ENCODE measurements around the gene REV3L. TPM values are rescaled to one million over a fixed set of nuclear protein-coding genes. Genes with fewer than 3 reads are reported as not detected.

REV3L gene
- total RNA-seq, 1 donor from 2014 or later, result 40.5 TPM

DNA sequence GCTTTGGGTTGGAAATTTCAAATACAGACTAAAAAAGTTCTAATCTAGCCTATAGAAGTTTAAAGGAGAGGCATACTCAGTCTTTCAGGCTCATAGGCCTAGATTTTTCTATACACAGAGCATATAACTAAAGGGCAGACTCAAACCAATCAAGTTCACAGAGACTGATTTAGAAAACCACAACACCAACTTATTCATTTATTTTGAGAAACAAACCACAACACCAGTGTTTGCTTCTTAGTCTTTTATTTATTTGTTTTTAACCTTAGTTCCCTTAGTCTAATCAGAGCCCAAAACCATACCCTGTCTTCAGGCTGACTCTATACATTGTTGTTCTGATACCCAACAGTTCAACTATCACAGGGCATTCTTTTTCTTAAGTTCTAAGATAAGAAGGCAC is 103.7 kb downstream of the REV3L start:
- Mint-ChIP-seq H3K4me3 (ENCODE audit: low read depth) (no peak overlapping the region), H3K36me3 (ENCODE audit: insufficient read depth) (peaks cover 37% of the 10 kb centered on the region), H3K27me3 (no peaks in the 10 kb centered on the region), H3K9me3 (ENCODE audit: low read depth) (peaks cover 8% of the 10 kb centered on the region), H3K27ac (no peak overlapping the region), H3K4me1 (ENCODE audit: low read depth) (no peaks in the 10 kb centered on the region)
- no peak for DNase-seq (ENCODE audit: low spot score, unreplicated experiment)
- TF ChIP-seq, protein P1, sequence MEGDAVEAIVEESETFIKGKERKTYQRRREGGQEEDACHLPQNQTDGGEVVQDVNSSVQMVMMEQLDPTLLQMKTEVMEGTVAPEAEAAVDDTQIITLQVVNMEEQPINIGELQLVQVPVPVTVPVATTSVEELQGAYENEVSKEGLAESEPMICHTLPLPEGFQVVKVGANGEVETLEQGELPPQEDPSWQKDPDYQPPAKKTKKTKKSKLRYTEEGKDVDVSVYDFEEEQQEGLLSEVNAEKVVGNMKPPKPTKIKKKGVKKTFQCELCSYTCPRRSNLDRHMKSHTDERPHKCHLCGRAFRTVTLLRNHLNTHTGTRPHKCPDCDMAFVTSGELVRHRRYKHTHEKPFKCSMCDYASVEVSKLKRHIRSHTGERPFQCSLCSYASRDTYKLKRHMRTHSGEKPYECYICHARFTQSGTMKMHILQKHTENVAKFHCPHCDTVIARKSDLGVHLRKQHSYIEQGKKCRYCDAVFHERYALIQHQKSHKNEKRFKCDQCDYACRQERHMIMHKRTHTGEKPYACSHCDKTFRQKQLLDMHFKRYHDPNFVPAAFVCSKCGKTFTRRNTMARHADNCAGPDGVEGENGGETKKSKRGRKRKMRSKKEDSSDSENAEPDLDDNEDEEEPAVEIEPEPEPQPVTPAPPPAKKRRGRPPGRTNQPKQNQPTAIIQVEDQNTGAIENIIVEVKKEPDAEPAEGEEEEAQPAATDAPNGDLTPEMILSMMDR (IDR thresholded peaks at IDR 0.05; ENCODE audit: unreplicated experiment), result no peak

DNA sequence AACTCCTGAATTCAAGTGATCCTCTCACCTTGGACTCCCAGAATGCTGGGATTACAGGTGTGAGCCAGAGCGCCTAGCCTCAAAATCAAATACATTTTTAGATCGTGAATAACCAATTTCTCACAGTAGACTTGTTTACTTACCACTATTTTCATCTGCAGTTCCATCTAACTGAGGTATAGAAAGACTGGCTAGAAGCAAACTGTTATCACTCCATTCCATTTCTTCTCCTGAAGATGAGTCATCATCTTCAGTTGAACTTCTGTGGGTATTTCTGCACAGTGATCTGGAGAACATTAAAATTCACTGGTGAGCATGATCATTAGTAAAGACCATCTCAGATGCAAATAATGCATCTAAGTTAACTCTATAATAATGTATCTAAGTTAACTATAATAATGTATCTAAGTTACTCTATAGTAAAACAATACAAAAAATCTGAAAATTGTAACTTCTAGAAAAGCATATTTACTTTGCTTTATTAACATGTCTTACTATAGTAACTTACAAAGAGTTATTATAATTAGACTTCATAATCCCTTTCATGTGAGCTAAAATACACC is 105.4 kb downstream of the REV3L start:
- Mint-ChIP-seq H3K36me3 (ENCODE audit: insufficient read depth) (peaks cover 40% of the 10 kb centered on the region), H3K9me3 (ENCODE audit: low read depth) (no peaks in the 10 kb centered on the region), H3K4me1 (ENCODE audit: low read depth) (no peaks in the 10 kb centered on the region), H3K27me3 (no peaks in the 10 kb centered on the region), H3K27ac (no peak overlapping the region), H3K4me3 (ENCODE audit: low read depth) (no peak overlapping the region)
- TF ChIP-seq, protein P1 (IDR thresholded peaks at IDR 0.05; ENCODE audit: unreplicated experiment), result no peak
- DNase-seq (ENCODE audit: low spot score, unreplicated experiment), result no peak

DNA sequence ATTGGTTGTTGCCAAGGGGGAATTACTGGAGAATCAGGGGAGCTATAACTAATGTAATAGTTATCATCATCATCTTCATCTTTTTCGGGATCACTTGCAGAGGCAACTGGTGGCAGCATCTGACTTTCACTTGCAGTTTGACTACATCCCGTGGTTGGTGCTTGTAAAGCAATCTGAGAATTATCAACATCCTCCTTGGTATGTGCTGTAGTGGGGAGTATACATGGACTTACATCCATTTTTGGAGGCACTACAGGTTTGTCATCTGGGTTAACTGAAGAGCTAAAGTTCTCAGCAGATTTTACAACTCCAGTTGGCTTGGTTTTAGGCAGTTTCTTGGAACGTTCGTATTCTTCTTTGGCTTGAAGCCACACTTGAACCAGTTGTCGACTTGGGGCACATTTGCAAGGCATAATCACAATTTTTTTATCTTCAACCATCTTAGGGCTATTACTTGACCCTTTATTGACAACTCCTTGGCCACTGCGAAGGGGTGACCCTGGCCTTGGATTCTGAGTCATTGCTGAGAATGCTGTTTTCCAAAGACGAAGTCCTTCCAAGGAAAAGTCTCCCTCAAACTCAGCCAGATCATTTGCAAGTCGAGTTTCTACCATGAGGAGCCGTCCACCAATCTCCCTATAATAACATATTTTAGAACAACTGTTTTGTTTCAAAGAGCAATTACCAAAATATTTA is 115.5 kb downstream of the REV3L start:
- Mint-ChIP-seq H3K36me3 (ENCODE audit: insufficient read depth) (peaks cover 21% of the 10 kb centered on the region), H3K4me1 (ENCODE audit: low read depth) (peaks cover 4% of the 10 kb centered on the region), H3K4me3 (ENCODE audit: low read depth) (no peak overlapping the region), H3K27me3 (no peaks in the 10 kb centered on the region), H3K27ac (no peak overlapping the region), H3K9me3 (ENCODE audit: low read depth) (no peaks in the 10 kb centered on the region)
- no peak for DNase-seq (ENCODE audit: low spot score, unreplicated experiment)
- TF ChIP-seq, protein P1 (IDR thresholded peaks at IDR 0.05; ENCODE audit: unreplicated experiment), result no peak

DNA sequence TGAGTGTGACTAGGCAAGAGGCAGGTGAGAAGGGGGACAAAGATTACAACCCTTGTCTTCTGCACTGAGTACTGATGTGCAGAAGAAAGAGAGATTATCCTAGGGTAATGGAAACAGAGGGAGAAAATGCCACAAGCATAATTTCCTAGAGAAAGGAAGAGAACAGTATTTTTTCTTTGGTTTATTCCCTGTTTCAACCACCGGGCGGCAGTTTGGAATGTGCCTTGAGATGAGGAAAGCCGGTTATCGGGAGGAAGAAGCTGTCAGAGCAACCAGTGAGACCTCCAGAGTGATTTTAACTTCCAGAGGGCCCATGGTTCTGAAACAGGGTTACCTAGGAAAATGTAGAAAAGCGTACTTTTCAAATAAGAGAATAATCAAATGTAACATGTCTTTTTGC is 121.4 kb downstream of the REV3L start:
- peak overlapping the region; percentile 40 for H3K27ac Mint-ChIP-seq
- H3K36me3 Mint-ChIP-seq (ENCODE audit: insufficient read depth), result peaks cover 8% of the 10 kb centered on the region
- no peaks in the 10 kb centered on the region for H3K9me3 Mint-ChIP-seq (ENCODE audit: low read depth)
- peak overlapping the region; percentile 24 for H3K4me3 Mint-ChIP-seq (ENCODE audit: low read depth)
- H3K4me1 Mint-ChIP-seq (ENCODE audit: low read depth), result peaks cover 30% of the 10 kb centered on the region
- H3K27me3 Mint-ChIP-seq, result no peaks in the 10 kb centered on the region
- no peak for DNase-seq (ENCODE audit: low spot score, unreplicated experiment)
- TF ChIP-seq, protein P1 (IDR thresholded peaks at IDR 0.05; ENCODE audit: unreplicated experiment), result peak; percentile 60

DNA sequence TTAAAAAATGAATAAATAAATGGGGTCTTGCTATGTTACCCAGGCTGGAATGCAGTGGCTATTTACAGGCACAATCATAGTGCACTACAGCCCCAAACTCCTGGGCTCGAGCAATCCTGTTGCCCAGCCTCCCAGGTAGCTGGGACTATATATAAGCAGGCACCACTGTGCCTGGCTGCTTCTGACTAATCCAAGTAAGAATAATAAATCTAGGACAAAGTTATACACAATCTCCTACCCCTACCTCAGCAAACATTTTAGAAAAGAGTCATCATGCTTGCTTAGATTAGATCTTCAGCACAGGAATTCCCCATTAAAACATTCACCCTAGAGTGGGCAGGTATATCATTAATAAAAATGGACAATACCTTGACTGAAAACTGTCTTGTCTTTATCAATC is 124.6 kb downstream of the REV3L start:
- TF ChIP-seq, protein P1 (IDR thresholded peaks at IDR 0.05; ENCODE audit: unreplicated experiment), result no peak
- H3K4me1 Mint-ChIP-seq (ENCODE audit: low read depth), result peaks cover 40% of the 10 kb centered on the region
- H3K27ac Mint-ChIP-seq, result peak overlapping the region; percentile 73
- no peak overlapping the region for H3K4me3 Mint-ChIP-seq (ENCODE audit: low read depth)
- no peak for DNase-seq (ENCODE audit: low spot score, unreplicated experiment)
- H3K36me3 Mint-ChIP-seq (ENCODE audit: insufficient read depth), result peaks cover 19% of the 10 kb centered on the region
- H3K27me3 Mint-ChIP-seq, result no peaks in the 10 kb centered on the region
- H3K9me3 Mint-ChIP-seq (ENCODE audit: low read depth), result no peaks in the 10 kb centered on the region

All from progenitor cell of endocrine pancreas (in vitro differentiated cells).